ENCODE data around the gene PDE4A.

The PDE4A gene

DNA sequence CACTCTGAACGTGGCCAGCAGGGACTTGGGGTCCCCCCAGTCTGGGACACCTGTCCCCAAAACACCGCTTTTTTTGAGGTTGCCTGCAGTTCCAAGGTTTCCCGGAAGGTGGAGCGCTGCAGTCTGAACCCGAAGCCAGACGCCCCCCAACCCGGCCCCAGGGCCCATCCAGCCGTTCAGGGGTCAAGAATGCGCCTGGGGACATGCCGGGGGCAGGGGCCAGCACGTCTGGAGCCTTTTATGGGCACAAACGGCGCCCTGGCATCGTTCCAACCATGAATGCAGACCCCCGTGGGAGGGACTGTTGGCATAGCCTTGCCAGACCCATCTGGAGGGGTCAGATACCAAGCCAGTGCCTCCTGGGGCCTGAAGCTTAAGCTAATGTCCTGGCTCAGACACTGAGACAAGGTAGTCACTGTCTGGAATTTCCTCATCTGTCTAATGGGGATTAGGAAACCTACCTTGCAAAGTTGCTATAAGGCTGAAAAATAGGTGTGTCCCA lies 90.0 kb downstream of the PDE4A start:
- TF ChIP-seq GATA1 (IDR thresholded peaks at IDR 0.05; ENCODE audit: low read depth, low read length) (no peak), POLR2A (IDR thresholded peaks at IDR 0.05; ENCODE audit: low read length) (no peak)
- DNase-seq: peak; percentile 62 to 63

DNA sequence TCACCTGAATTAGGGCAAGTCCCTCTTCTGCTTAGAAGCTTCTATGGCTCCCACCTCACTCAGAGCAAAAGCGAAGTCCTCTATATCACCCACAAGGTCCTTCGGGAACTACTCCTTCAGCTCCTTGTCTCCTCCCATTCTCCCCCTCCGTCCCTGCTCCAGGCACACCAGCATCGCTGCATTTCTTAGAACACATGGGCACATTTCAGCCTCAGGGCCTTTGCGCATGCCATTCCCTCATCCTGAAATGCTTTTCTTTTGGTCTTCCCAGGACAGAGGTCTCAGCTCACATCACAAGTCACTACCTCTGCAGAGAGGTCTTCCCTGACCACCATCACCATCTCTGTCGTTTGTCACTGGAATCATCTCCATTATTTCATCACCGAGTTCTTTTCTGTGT lies 92.9 kb downstream of the PDE4A start:
- DNase-seq: no peak
- no peak for TF ChIP-seq POLR2A (IDR thresholded peaks at IDR 0.05; ENCODE audit: low read length)
- TF ChIP-seq GATA1 (IDR thresholded peaks at IDR 0.05; ENCODE audit: low read depth, low read length): no peak

DNA sequence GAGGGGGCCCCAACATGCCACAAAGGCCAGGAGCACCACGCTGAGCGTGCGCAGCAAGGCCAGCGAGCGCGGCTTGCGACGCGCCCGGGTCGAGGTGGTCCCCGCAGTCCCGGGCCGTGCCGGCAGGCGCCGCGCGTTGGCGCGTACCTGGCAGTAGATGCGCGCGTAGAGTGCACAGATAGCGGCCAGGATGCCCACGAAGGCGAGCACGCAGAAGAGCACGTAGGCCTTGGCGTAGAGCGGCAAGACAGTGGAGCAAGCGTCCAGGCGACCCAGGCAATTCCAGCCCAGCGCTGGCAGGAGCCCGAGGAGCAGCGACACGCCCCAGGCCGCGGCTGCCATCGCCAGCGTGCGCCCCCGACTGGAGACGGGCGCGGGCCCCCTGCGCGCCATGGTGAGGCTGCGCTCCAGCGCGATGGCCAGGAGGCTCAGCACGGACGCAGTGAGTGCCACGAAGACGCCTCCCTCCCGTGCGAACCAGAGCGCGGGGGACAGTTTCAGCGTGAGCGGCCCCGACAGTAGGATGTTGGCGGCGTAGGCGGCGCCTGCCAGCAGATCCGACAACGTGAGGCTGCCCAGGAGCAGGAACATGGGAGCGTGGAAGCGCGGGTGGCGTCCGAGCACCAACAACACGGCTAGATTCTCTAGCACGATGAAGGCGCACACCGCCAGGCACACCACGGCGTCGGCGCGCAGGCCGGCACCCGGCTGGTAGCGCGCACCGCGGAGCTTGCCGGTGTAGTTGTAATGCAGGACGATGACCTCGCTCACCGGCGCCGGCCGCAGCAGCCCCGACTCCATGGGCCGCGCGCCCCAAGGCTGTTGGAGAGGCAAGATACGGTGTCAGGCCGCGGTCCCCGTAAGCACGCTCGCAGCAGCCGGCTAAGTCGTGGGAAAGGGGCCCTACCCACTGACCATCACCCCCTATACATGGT lies 94.1 kb downstream of the PDE4A start:
- peak; percentile 39 to 56 for DNase-seq
- TF ChIP-seq GATA1 (IDR thresholded peaks at IDR 0.05; ENCODE audit: low read depth, low read length) (no peak), POLR2A (IDR thresholded peaks at IDR 0.05; ENCODE audit: low read length) (no peak)

- TF ChIP-seq GATA1 (IDR thresholded peaks at IDR 0.05; ENCODE audit: low read depth, low read length) (no peak), POLR2A (IDR thresholded peaks at IDR 0.05; ENCODE audit: low read length) (no peak)
- DNase-seq: no peak
Observed at GRCh38 chr19:10516064-10516385, 95.7 kb downstream of the PDE4A start.

GRCh38 chr19:10516671-10517286 lies 96.4 kb downstream of the PDE4A start:
- TF ChIP-seq GATA1 (IDR thresholded peaks at IDR 0.05; ENCODE audit: low read depth, low read length) (no peak), POLR2A (IDR thresholded peaks at IDR 0.05; ENCODE audit: low read length) (no peak)
- no peak for DNase-seq

DNA sequence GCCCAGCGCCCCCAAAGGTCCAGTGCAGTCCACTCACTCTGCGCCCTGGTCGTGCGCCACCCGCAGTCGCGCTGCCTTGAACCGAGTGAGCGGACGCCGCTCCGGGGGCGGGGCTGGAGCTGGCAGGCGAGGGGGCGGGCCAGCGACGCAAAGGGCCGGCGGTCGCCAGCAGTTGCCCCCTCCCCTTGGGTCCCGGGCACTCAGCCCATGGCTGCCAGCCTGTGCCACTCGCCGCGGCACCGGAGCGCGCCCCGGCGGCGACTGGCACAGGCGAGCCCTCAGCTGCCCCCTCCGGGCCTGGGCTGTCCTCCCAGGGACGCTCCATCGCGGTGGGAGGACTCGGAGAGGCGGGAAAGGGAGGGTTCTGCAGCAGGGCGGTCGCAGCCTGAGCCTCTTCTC lies 97.0 kb downstream of the PDE4A start, which contains the start of gene S1PR5:
Gene S1PR5, minus strand, starts transcription at position 87 of the 399 bp plus-strand sequence. CDS start 2,436 bp downstream, outside the sequence.
- DNase-seq: no peak
- TF ChIP-seq GATA1 (IDR thresholded peaks at IDR 0.05; ENCODE audit: low read depth, low read length) (no peak), POLR2A (IDR thresholded peaks at IDR 0.05; ENCODE audit: low read length) (no peak)

GRCh38 chr19:10517760-10518443 lies 97.6 kb downstream of the PDE4A start:
- no peak for DNase-seq
- TF ChIP-seq GATA1 (IDR thresholded peaks at IDR 0.05; ENCODE audit: low read depth, low read length): no peak
- no peak for TF ChIP-seq POLR2A (IDR thresholded peaks at IDR 0.05; ENCODE audit: low read length)

DNA sequence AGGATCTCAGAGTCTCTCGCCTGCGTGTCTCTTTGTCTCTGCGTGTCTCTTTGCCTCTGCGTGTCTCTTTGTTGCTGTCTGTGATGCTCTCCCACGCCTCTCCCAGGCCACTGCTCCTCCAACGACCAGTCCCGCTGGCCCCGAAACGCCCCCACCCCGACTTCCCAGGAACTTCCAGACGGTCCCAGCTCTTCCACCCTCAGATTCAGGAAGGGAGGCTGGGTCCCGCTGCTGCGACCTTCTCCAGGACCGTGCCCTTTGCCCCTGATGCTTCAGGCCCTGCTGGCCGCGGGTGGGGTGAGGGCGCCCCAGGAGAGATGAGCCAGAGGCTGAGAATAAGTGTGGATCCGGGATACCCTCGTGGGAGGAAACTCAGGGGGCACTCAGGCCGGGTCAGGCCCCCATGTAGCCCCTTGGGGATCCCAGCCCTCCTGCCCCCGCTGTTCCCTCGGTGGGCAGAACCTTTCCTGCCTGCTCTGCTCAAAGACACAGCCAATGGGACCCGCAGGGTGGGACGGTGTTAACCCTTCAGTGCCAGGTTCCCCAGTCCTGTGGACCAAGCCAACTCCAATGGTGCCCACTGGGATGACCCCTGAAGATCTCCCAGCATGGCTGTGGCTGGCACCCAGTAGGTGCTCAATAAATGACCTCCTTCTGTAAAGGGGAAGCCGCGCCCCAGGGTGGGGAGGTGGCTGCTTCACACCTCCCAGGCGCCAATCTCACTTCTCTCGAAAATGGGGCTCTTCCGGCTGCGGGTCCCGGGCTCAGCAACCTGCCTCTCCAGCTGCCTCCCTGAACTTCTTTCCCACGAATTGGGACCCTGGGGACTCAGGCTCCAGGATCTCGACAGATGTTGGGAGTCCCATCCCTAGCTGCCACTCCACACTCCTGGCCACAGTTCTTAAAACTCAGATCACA lies 98.4 kb downstream of the PDE4A start:
- TF ChIP-seq GATA1 (IDR thresholded peaks at IDR 0.05; ENCODE audit: low read depth, low read length): no peak
- TF ChIP-seq POLR2A (IDR thresholded peaks at IDR 0.05; ENCODE audit: low read length): no peak
- no peak for DNase-seq
